NCI-H524 treated with DMSO at 0.1 percent for 48 hours (cell line): ENCODE data around the gene CRACR2A.
A peak's percentile ranks its signal among the peaks of the same experiment; 100 is the strongest.

ENCODE experiments used
- DNase-seq: peaks from one replicate; lab custom pipeline; 2025; lab: John Stamatoyannopoulos, UW

CRACR2A gene

DNA sequence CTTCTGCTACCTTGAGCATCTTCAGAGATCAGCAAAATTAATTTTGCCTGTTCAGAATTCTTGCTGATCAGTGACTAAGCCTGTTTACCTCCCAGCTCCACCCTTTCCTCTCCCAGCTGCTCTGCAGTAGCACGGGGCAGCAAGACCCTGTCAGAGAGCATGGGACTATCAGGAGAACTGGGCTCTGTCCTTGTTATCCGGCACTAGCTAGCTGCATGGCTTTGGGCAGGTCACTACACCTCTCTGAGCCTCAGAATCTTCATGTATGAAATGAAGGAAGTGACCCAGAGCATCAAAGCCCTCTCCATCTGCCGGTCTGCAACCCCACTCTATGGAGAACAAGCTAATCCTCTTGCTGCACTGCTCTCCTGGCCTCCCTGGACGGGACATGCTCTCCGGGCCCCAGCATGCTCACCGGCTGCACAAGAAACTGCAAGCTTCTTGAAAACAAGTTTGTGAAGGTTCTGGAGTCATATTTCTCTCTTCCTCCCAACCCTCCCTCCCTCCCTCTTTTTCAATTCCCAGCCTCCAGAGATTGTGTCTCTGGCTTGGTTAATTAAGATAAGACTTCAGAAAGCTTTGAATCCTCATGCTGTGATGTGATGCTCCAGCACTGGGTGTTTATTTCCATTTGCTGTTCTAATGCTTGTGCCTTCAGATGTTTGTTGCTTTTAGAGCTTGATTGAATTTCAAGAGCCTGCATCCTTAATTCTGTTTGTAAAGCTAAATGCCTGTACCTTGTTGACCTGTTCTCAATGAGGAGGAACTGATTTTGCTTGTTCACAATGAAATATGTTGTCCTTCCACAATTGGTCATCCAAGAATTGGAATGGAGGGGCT, 101.1 kb downstream of the CRACR2A start:
- DNase-seq, result no peak

DNA sequence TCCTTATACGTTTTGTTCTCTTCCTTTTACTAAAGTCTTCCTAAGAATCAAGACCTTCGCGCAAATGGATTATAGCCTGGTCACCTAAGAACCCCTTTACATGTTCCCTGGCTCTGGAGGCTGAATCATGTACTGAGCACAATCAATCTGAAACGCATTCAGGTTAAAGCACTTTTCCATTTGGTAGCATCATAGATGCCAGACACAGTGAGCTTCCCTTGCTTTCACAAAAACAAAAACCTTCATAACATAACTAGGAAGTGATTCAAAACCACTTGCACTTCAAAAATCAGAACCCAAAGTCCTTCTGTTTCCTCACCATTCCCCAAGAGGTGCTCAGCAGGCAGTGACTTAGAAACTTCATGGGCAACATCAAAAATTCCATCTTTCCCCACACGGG, 105.4 kb downstream of the CRACR2A start:
- DNase-seq, result no peak

DNA sequence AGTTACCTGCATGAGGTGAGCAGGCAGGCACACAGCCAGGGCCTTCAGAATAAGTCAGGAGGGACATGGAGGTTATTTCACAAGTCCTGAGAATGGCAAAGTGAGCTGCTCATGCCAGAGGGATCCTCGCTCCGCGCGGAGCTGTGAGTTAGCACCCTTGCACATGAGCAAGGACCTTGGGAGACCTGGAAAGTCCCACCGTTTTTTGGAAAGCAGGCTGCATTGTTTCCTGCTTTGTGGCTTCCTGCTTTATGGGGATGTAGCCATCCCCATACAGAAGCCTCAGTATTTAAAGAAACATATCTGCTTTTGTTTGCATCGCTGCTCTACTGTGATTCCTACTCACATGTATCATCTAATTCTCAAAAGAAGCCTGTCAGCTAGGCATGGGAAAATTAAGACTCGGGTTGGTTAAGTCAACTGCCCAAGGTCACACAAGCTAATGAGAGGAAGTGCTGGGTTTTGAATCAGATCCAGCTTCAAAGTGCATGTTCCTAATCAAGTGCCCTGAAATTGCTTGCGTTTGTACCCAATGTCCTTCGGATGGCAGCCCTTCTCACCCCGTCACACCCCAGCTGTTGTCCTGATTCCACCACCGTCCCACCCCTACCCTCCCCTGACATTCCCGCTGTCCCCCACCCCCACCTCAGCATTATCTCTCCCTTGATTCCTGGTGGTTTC, 106.2 kb downstream of the CRACR2A start:
- no peak for DNase-seq

DNA sequence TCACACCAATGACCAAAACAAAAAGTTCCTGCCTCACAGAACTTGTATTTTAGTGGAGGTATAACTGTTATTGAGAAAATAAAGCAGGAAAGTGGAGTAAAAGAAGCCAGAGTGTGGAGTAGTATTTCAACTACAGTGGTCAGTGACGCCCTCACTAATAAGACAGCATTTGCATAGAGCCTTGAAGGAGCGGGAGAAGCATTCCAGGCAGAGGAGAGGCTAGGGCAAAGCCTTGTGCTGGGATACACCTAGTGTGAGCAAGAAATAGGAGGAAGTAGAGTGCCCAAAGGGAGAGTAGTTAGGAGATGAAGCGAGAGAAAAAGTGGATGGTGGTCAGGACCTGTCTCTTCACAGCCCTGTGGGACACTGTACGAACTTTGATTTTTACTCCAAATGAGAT, 107.8 kb downstream of the CRACR2A start:
- no peak for DNase-seq

DNA sequence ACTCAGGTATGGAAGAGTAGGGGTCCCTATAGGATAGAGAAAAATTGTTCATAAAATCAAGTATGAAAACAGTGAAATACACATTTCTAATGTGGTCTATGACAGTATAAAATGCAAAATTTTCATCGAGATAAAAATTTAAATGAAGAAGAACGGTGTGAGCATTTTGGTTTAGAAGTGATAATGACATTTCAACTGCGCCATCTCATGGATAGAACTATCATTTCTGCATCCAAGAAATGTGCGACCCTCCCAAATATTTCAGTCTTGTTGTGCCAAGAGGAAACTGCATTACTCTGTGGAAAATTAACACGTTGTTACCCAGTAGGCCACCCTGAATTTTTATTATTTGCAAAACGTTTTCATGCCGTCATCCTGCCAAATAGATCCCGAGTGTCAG, 108.8 kb downstream of the CRACR2A start:
- no peak for DNase-seq

DNA sequence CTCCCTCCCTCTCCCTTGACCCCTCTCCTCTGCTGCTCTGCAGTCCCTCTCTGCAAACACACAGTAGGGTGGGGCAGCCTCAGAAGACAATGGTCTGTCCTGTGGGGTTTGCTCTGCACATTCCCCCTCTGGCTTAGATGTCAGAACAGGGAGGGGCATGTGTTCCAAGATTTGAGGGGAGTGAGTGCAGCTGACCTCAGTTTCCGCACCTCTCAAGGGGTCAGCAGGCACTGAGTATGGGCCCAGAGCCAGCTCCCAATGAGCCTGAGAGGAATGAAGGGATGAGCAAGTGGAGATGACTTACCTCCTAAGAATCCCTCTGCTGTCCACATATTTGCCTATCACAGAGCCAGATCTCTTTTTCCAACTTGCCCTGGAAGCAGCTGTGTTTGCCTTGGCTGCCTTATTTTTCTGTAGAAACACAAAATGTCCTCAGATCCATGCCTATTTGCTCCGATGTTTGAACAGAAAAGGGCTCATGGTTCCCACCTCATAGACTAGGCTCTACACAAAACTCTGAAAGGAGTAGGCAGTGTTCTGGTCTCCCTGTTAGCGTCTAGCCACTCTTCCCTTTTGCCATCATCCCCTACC, 111.4 kb downstream of the CRACR2A start:
- DNase-seq, result no peak

DNA sequence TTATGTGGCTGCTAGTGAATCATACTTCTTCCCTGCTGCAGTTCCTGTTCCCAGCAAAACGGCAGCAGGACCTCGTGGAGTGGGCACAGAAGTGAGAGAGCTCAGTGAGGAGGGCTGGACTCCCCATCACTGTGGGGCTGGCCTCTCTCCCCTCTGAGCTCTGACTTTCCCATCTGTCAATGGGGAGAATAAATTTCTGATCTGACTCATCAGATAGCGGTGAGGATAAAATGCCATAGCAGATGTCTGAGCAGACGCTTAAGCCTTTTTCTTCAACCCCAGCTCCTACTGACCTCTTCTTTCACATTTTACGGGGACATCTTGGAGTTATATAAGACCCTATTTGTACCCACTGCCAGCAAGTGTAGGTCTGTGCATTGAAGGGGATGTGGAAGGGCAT, 116.6 kb downstream of the CRACR2A start:
- no peak for DNase-seq

DNA sequence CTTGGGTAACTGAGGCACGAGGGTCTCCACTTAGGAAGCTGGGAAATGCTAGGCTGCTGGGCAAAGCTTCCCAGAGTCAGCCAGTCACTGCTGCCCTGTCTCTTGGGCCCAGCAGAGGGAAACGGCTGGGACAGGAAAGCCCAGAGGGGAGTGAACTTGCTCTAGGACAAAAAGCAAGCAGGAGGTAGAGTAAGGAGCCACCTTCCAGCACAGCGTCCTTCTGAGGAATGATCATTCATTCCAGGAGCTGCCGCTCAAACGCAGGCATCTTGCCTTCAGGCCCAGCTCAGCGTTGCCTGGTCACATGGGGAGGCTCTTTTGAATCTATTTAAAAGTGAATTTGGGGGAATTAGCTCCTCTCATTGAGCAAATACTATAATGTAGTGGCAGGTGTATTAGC, 118.6 kb downstream of the CRACR2A start:
- DNase-seq, result no peak

DNA sequence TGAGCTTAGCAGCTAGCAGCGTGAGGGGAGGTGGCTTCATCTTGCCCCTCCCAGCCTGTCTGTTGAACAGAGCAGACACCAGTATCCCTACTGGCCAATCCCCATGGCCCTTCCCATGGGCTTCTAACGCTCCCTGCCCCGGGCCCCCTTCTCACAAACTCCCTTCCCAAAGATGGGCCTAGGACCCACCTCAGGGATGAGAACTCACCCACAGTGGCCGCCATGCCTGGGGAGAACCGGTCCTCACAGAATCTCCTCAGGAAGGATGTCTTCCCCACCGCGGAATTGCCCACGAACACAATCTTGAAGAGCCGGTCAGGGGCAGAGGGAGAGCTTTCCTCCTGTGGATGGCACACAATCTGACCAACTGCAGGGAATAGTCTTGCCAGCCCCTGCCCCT, 119.5 kb downstream of the CRACR2A start:
- DNase-seq, result no peak

DNA sequence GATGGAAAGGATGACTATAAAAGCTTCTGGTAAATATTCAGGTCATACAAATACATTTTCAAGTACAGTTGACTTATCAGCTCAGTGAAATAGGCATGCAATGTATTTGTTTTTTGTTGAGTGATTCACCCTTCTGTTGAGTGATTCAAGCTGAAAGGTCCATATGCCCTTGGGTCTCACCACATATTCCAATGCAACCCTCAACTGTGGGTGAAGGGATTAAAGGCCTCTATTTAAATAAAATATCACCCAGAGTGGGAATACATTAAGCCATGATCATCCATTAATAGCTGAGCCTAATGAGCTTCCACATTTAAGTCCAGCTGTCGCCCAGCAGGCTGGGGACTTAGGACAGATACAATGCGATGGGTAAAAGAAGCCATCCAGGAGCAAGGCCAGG, 120.2 kb downstream of the CRACR2A start:
- DNase-seq, result peak; percentile 96

DNA sequence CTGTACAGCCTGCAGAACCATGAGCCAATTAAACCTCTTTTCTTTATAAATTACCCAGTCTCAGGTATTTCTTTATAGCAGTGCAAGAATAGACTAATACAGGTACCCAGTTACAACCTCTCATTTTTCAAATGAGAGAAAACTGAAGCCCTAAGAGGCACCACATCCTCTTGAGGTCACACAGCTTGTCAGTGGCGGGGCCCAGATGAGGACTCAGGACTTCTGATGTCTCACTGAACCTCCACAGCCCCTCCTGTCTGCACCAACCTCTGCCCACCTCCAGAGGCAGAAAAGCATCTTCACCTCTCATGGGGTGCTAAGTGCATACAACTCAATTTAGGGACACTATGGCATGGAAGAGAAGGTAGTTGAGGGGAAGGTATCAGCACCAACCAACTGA, 120.7 kb downstream of the CRACR2A start:
- DNase-seq, result no peak

DNA sequence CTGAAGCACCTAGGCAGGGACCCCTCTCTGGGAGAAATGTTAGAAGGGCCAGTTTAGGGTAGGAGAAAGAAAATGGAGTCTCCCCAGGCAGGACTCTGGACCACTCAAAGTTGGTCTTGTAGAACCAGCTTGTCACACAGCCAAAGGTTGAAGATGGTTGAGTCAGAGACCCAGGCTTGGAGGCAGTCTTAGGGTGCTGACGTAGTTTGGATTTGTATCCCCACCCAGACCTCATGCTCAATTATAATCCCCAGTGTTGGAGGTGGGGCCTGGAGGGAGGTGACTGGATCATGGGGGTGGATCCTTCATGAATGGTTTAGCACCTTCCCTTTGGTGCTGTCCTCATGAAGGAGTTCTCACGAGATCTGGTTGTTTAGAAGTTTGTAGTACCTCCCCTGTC, 121.2 kb downstream of the CRACR2A start:
- no peak for DNase-seq

DNA sequence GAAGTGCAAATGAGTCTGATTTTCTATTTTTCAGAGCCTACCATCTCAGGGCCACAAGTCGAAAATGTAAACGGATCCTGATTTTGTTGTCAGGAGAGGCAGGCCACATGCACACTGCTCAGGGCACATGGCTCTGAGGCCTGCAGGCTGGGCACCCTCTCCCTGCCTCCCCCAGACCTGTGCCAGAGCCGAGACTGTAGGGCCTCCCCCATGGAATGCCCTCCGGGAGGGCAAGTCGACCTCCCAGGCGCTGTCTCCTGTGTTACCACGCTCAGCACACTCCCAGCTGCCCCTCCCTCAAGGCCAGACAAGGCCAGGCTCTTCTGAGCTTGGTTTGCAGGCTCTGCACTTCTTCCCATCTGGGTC, 121.7 kb downstream of the CRACR2A start:
- no peak for DNase-seq

DNA sequence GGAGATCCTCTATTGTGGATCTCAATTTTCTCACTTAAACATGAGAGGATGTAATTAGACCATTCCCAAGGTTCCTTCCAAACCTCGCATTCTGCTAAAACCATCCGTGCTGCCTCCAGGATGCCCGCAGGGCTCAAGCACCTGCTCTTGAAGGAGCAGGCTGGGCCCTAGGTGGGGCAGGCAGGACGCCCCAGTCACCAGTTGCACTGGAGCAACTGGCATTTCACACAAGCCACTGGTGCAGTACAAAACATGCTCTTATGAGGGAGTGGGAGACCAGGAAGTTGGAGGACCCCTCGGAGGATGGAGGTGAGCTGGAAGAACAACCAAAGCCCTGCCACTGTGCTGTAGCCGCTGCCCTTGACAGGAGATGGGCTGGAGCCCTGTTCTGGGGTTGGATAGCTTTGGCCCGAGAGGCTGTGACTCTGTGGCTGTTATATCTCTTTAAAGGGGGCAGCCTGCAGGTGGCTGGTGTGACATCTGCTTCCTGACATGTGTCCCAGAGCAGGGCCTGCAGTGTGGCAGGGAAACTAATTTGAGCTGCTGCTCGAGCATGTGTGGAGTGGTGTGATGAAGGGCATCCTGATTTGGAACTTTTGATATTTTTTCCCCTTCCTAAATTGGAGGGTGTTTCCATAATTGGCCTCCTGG, 122.2 kb downstream of the CRACR2A start:
- DNase-seq, result no peak

DNA sequence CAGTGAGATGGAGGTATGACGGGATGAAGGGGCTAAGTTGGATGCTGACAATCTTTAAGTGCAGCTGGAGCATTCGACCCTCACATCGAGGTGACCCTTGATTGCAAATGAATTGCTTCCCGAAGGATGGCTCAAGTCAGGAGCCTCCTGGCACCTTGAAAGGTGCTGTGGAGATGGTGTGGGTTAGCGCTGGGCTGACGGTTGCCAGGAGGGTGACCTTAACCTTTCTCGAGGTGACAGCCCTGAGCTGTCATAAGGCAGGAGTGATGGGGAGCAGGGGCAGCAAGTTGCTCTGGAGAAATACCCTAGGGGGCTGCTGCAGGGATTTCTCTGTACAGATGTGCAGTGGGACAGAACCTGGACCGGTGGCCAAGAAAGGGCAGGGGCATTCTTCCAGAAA, 122.8 kb downstream of the CRACR2A start:
- no peak for DNase-seq

DNA sequence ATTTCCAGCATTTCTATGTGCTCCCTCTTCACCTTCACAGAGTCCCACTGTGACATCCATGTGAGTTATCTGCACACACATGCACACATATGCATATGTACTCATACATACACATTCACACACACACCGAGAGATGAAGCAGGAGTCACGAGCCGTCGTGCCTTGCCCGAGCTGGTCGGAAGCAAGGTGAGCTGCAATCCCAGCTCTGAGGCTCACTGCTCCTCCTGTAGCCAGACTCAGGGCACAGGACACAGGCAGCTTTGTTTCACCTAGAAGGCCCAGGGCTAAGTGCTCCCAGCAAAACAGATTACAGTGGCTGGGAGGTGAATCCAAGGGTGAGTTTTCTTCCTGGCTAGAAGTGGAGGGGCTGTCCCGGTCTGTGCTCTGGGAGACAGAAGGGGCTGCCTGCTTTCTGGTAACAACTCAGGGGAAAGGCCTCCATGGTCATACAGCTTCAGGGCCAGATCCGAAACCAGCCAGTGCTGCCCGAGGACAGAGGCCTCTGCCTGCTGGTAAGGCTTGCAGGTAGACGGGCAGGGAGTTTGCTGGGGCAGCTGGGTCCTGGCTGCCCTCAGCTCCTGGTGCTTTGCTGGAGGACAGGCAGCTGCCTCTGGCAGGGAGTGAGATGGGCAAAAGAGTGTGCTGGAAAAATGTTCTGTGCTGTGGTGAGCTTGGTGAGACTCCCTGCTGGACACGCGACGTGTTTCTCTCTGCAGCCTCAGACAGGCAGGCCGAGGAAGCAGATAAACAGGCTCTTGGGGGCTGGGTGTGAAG, 123.7 kb downstream of the CRACR2A start:
- DNase-seq, result no peak

DNA sequence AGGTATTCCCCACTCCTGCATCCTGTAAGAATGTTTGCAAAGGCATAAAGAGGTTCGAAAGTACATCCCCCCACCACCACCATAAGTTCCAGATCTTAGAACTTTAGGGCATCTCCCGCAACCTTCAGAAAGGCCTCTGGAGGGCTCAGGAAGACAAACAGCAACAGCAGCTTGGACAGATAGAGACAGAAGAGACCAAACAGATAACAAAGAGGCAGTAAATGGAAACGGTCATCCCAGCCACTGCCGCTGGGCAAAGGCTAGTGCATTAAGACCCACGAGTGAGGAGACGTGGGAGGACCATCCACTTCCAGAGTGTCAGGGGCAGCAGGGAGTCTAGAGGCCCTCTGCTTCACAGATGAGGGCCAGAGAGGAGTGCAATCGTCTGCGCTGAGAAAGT, 124.3 kb downstream of the CRACR2A start:
- DNase-seq, result no peak

DNA sequence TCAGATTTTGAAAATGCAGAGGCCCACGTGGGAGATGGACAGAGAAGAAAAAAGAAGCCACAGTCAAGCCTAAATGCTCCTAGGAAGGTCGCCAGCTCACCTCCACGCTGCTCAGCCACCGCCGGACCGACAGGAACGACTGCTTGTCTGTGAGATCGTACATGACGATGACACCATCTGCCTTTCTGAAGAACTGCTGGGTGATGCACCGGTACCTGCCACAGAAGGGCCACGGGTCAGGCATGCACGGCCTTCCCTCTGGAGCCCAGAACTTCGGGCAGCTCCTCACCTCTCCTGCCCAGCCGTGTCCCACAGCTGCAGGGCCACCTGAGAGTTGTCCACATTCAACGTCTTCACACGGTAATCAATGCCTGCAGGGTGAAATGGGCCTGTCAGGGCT, 125.6 kb downstream of the CRACR2A start:
- DNase-seq, result no peak

DNA sequence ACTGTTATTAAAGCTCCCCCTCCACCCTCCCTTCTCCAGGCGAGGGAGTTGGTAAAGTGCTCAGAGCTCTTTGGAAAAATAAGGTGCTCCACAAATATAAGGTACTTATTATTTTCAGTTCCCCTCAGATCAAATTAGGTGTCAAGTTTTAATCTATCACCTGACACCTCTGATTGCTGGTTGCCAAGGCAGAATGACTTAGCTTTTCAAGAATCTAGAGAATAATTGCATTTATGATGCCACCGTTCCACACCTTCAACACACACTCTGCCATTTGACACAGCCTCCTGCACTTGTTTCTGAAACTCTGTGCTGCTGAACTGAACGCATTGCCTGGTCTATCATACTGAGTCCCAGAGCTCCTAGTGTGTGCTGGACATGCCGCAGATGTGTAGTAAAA, 128.6 kb downstream of the CRACR2A start:
- no peak for DNase-seq

DNA sequence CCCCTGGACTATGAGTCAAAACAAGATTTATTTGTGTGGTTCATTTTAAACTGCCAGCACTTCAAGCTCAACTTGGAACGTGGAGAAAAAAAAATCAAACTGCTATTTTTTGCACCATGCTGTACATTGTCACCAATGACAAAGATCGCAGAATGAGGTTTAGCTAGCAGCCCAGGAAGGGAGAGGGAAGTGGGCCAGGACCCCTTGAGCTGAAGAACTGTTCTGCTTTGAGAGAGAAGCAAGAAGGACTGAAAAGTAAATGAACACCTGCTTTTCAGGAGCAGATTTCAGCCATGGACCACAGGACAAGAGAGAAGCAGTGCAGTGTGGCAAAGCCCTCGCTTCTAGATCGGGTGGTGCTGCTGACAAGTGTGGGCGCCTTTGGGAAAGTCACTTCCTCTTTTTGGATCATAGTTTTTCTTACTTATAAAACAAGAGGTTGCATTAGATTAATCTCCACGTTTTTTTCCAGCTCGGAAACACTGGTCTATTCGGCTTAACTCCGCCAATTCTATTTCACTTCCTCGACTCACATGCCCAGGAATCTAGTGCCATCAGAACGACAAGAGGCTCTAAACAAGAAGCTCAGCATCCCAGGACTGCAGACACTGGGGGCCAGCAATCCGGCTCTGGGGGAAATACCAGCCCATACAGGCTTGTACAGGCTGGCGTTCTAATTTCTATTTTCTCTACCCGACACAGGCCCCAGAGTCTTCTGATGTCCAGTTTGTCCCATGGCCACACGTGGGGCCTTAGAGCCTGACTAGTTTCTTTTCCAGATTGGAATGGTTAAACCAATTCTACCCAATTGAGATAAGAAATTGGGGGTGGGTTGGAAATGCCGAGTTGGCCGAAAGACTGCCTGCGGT, 129.9 kb downstream of the CRACR2A start:
- DNase-seq, result no peak
